Occipital lobe (tissue), 2 donors: Measurements from ENCODE around the gene FOXR1. TPM values are rescaled to one million over a fixed set of nuclear protein-coding genes. Genes with fewer than 3 reads are reported as not detected.
A peak's percentile ranks its signal among the peaks of the same experiment; 100 is the strongest.

Source experiments
- DNase-seq: peaks from one replicate; lab custom pipeline; 2025; lab: John Stamatoyannopoulos, UW
- total RNA-seq: library from RNA; depleted of rRNA; stranded (reverse); fragments of >200 nt; gene quantifications from one replicate; pipeline ENCODE4 v1.2.3, GENCODE V29; 2014

The FOXR1 gene
- 0.31 TPM for total RNA-seq

GRCh38 chr11:118971646-118972045, at the start of gene FOXR1:
FOXR1 (plus strand) TSS chr11:118971761; CDS start chr11:118971932, 171 bp downstream.
- no peak for DNase-seq

GRCh38 chr11:118921929-118922744, 49.4 kb upstream of the FOXR1 start:
- no peak for DNase-seq

- DNase-seq, result no peak
These were observed 48.6 kb upstream of the FOXR1 start for GRCh38 chr11:118922745-118923627.

GRCh38 chr11:118923721-118924587, 47.6 kb upstream of the FOXR1 start:
- no peak for DNase-seq

- no peak for DNase-seq
These were observed 46.7 kb upstream of the FOXR1 start for GRCh38 chr11:118924591-118925585.

GRCh38 chr11:118927554-118928100, 43.9 kb upstream of the FOXR1 start:
- DNase-seq, result no peak

- DNase-seq, result peak; percentile 89
These were observed 43.3 kb upstream of the FOXR1 start for GRCh38 chr11:118928101-118928869.

GRCh38 chr11:118928870-118929500, 42.6 kb upstream of the FOXR1 start:
- DNase-seq, result peak; percentile 81

- DNase-seq, result peak; percentile 81
These were observed 42.0 kb upstream of the FOXR1 start for GRCh38 chr11:118929501-118930093.

- peak; percentile 43 for DNase-seq
These were observed 41.4 kb upstream of the FOXR1 start for GRCh38 chr11:118930094-118930712.

GRCh38 chr11:118931571-118931970, 40.0 kb upstream of the FOXR1 start:
- DNase-seq, result no peak

- no peak for DNase-seq
These were observed 38.1 kb upstream of the FOXR1 start for GRCh38 chr11:118933486-118933885.

- DNase-seq, result no peak
These were observed 36.2 kb upstream of the FOXR1 start for GRCh38 chr11:118935376-118935775.

GRCh38 chr11:118938491-118939403, 32.8 kb upstream of the FOXR1 start:
- DNase-seq, result no peak

GRCh38 chr11:118939404-118939915, 32.1 kb upstream of the FOXR1 start:
- DNase-seq, result no peak

- DNase-seq, result no peak
These were observed 31.5 kb upstream of the FOXR1 start for GRCh38 chr11:118939953-118940598.
